Measurements from ENCODE around the gene IGF1R. TPM values are rescaled to one million over a fixed set of nuclear protein-coding genes. Genes with fewer than 3 reads are reported as not detected.

The IGF1R gene
- total RNA-seq, 4 donors from 2014 or later: 49.4 to 239 (median 109) TPM

GRCh38 chr15:98875309-98875708 lies 227.0 kb downstream of the IGF1R start:
- 61 to 66% methylated on average over 3 of the region's 3 CpGs for WGBS, 2 donors (ENCODE audit: low coverage in 1 of 2)
- Histone ChIP-seq H3K4me1 (peaks cover 8 to 36% (median 18%) of the 10 kb centered on the region in 4 donors), H3K9me3 (no peaks in the 10 kb centered on the region), H3K36me3 (no peaks in the 10 kb centered on the region), H3K27me3 (no peaks in the 10 kb centered on the region), H3K27ac (peak overlapping the region in 3 of 4 donors; percentile 12 to 58 (median 33)), H3K4me3 (no peak overlapping the region)
- DNase-seq: no peak
- TF ChIP-seq POLR2A (IDR thresholded peaks at IDR 0.05) (no peak), EP300 (IDR thresholded peaks at IDR 0.05; ENCODE audit: low read depth) (no peak), POLR2AphosphoS5 (IDR thresholded peaks at IDR 0.05) (no peak)
- TF ChIP-seq, protein P1, sequence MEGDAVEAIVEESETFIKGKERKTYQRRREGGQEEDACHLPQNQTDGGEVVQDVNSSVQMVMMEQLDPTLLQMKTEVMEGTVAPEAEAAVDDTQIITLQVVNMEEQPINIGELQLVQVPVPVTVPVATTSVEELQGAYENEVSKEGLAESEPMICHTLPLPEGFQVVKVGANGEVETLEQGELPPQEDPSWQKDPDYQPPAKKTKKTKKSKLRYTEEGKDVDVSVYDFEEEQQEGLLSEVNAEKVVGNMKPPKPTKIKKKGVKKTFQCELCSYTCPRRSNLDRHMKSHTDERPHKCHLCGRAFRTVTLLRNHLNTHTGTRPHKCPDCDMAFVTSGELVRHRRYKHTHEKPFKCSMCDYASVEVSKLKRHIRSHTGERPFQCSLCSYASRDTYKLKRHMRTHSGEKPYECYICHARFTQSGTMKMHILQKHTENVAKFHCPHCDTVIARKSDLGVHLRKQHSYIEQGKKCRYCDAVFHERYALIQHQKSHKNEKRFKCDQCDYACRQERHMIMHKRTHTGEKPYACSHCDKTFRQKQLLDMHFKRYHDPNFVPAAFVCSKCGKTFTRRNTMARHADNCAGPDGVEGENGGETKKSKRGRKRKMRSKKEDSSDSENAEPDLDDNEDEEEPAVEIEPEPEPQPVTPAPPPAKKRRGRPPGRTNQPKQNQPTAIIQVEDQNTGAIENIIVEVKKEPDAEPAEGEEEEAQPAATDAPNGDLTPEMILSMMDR (IDR thresholded peaks at IDR 0.05): no peak
- in situ Hi-C loops (cut with MboI; ENCODE audit: low pct_ligation_motif_present in 1 of 4, low pct_unique_long_range_greater_than_20kb in 1 of 4, low sequenced_read_pairs in 3 of 4) (loop anchor here in 2 of 4 donors (25.0 kb wide), 1 partner anchor 363 kb away; no protein-coding TSS in a partner anchor), intact Hi-C loops (cut with DNase I; ENCODE audit: low total_unique reads) (no loop called here)

DNA sequence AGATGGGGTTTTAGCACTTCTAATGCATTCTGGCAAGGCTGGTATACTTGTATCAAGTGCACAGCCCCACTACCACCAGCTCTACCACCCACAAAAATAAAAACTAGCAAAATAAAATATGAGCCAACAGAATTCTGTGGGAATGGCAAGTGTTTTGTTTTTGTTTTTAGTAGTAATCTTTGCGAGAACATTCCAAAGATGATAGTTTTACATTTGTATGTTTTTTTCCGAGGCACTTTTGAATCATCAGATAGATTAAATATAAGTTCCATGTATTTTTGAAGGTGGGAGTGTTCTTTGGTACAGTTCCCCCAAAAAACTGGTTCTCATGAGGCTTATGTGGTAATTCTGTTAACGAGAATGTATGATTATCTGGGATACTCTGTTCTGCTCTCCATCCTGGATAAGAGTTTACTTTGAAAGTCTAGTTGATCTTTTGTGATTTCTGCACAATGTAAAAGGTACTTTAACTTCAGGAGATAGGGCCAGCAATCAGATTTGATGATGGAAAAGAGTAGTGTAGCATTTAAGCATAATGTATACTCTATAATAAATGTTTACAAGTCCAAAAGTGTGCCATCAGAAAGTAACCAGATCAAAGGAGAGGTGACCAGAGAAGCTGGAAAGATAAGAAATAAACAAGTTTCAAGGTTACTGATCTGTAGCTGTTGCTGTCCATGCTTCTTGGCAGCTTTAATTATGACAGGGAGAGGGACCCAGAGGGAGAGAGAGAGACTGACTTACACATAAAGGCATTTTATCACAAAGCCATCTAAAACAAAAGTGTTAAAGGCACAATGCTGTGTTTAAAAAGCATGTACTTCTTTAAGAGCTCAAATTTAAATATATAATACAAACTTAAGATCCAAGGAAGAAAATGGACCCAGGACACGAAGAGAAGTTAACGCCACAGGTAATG lies 228.4 kb downstream of the IGF1R start:
- Histone ChIP-seq H3K27ac (peak overlapping the region in 3 of 4 donors; percentile 17 to 28 (median 19)), H3K9me3 (no peaks in the 10 kb centered on the region), H3K36me3 (no peaks in the 10 kb centered on the region), H3K4me1 (peaks cover 8 to 43% (median 18%) of the 10 kb centered on the region in 4 donors), H3K27me3 (no peaks in the 10 kb centered on the region), H3K4me3 (no peak overlapping the region)
- 80 to 86% methylated on average over 5 of the region's 5 CpGs for WGBS, 2 donors (ENCODE audit: low coverage in 1 of 2)
- in situ Hi-C loops (cut with MboI; ENCODE audit: low pct_ligation_motif_present in 1 of 4, low pct_unique_long_range_greater_than_20kb in 1 of 4, low sequenced_read_pairs in 3 of 4): loop anchor here in 2 of 4 donors (25.0 kb wide), 1 partner anchor 364 kb away; no protein-coding TSS in a partner anchor
- DNase-seq: no peak
- intact Hi-C loops (cut with DNase I; ENCODE audit: low total_unique reads): no loop called here
- TF ChIP-seq, protein P1 (IDR thresholded peaks at IDR 0.05): no peak
- TF ChIP-seq EP300 (IDR thresholded peaks at IDR 0.05; ENCODE audit: low read depth) (no peak), POLR2AphosphoS5 (IDR thresholded peaks at IDR 0.05) (no peak), POLR2A (IDR thresholded peaks at IDR 0.05) (no peak)

- intact Hi-C loops (cut with DNase I; ENCODE audit: low total_unique reads): no loop called here
- no peaks in the 10 kb centered on the region for H3K9me3 ChIP-seq
- WGBS, 2 donors (ENCODE audit: low coverage in 1 of 2): 73 to 86% methylated on average over 1 to 3 of the region's 3 CpGs
- peaks cover 7 to 40% (median 21%) of the 10 kb centered on the region in 4 donors for H3K4me1 ChIP-seq
- TF ChIP-seq EP300 (IDR thresholded peaks at IDR 0.05; ENCODE audit: low read depth) (no peak), POLR2A (IDR thresholded peaks at IDR 0.05) (no peak), POLR2AphosphoS5 (IDR thresholded peaks at IDR 0.05) (no peak)
- TF ChIP-seq, protein P1 (IDR thresholded peaks at IDR 0.05): no peak
- peak overlapping the region; percentile 32 to 59 (median 42) for H3K27ac ChIP-seq
- no peak overlapping the region for H3K4me3 ChIP-seq
- H3K27me3 ChIP-seq: no peaks in the 10 kb centered on the region
- H3K36me3 ChIP-seq: no peaks in the 10 kb centered on the region
- no peak for DNase-seq
- in situ Hi-C loops (cut with MboI; ENCODE audit: low pct_ligation_motif_present in 1 of 4, low pct_unique_long_range_greater_than_20kb in 1 of 4, low sequenced_read_pairs in 3 of 4): loop anchor here in 2 of 4 donors (25.0 kb wide), 1 partner anchor 366 kb away; no protein-coding TSS in a partner anchor
Measured at GRCh38 chr15:98878172-98878571, 229.8 kb downstream of the IGF1R start.

GRCh38 chr15:98878862-98879261 lies 230.5 kb downstream of the IGF1R start:
- intact Hi-C loops (cut with DNase I; ENCODE audit: low total_unique reads) (no loop called here), in situ Hi-C loops (cut with MboI; ENCODE audit: low pct_ligation_motif_present in 1 of 4, low pct_unique_long_range_greater_than_20kb in 1 of 4, low sequenced_read_pairs in 3 of 4) (loop anchor here in 2 of 4 donors (25.0 kb wide), 1 partner anchor 367 kb away; no protein-coding TSS in a partner anchor)
- no peaks in the 10 kb centered on the region for H3K36me3 ChIP-seq
- H3K4me1 ChIP-seq: peaks cover 5 to 40% (median 16%) of the 10 kb centered on the region in 4 donors
- no peaks in the 10 kb centered on the region for H3K27me3 ChIP-seq
- TF ChIP-seq POLR2A (IDR thresholded peaks at IDR 0.05): no peak
- TF ChIP-seq EP300 (IDR thresholded peaks at IDR 0.05; ENCODE audit: low read depth): no peak
- 86 to 91% methylated on average over 13 to 14 of the region's 14 CpGs for WGBS, 2 donors (ENCODE audit: low coverage in 1 of 2)
- peak overlapping the region; percentile 22 to 59 (median 38) for H3K27ac ChIP-seq
- DNase-seq: no peak
- H3K4me3 ChIP-seq: no peak overlapping the region
- H3K9me3 ChIP-seq: no peaks in the 10 kb centered on the region

Measured in transverse colon (tissue), 4 donors.